ENCODE data around the gene USP36. TPM values are rescaled to one million over a fixed set of nuclear protein-coding genes. Genes with fewer than 3 reads are reported as not detected.
"Not testable (repeated sequence)": the region's sequence is repeated elsewhere in the genome, so short reads cannot be mapped to it uniquely, and the experiment has no call there.

Gene USP36
- 10 to 100 TPM; 71.2 to 74.3 TPM for total RNA-seq

DNA sequence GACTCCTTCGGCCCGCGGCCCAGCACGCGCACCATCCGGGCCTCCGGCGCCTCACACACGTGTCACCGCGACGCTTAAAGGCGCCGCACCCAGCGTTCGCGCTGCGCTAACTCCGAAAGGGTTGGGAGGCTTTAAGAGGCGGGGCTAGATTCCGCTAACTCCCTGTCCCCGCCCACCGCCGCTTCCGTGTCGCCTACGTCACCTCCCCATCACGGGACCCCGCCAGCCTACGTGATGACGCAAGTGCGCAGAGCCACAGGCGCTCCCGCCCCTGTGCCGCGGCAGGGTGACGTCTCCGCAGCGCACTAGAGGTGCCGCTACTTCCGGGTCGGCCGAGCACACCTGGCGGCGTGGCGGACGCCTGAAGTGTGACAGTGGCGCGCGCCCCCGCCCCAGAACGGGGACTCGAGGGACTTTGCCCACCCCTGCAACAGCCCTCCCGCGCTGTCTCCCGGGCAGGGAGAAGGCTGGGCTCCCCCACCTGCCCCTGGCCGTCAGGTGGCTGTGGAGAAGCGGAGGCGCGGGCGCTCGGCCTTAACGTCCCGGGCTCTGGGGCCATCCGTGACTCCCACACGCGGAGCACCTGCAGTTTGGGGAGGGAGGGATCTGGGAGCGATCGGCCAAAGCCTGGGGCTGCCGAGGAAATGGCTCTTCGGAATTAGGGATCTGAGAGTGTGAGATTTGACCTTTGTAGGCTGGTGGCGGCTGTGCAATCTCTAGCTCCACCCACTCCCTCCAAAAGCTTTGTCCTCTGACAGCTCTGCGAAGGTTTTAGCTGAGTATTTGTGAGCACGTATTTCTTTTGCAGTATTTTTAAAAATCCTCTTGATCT, at the start of gene USP36:
Gene USP36 (minus strand): TSS at position 35 of the 832 bp plus-strand sequence. CDS start 4,451 bp downstream, outside the sequence.
- Mint-ChIP-seq H3K27ac (peak within 1 kb of the TSS; percentile 89), H3K36me3 (peaks cover 27% of the 10 kb centered on the region), H3K9me3 (no peaks in the 10 kb centered on the region), H3K27me3 (no peaks in the 10 kb centered on the region), H3K4me3 (peak within 1 kb of the TSS; percentile 84), H3K4me1 (ENCODE audit: low read depth) (peaks cover 46% of the 10 kb centered on the region)
- ChIA-PET POLR2A (interaction anchor here (0.7 to 2.2 kb wide), 3 partner anchors 20 to 106 kb away, joined by 3 to 6 read pairs (median 3); no protein-coding TSS in a partner anchor), CTCF (interaction anchor here (0.6 to 3.4 kb wide), 4 partner anchors 25 to 344 kb away, joined by 3 to 13 read pairs (median 8); no protein-coding TSS in a partner anchor)
- DNase-seq: peak; percentile 100
- intact Hi-C loops (cut with micrococcal nuclease): loop anchor here (1.0 to 10.0 kb wide), 5 partner anchors 34 to 485 kb away; partner anchors contain the start of gene CYTH1

DNA sequence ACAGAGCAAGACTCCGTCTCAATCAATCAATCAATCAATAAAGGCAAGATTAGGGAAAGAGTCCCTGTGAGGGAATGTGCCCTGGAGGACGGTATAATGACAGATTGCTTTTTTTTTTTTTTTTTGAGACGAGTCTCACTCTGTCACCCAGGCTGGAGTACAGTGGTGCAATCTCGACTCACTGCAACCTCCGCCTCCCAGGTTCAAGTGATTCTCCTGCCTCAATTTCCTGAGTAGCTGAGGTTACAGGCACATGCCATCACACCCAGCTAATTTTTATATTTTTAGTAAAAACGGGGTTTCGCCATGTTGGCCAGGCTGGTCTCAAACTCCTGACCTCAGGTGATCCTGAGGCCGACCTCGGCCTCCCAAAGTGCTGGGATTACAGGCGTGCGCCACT, 49.5 kb upstream of the USP36 start:
- H3K27me3 Mint-ChIP-seq; H3K4me3 Mint-ChIP-seq; DNase-seq; POLR2A ChIA-PET; intact Hi-C loops (cut with micrococcal nuclease); H3K36me3 Mint-ChIP-seq; H3K9me3 Mint-ChIP-seq: not testable (repeated sequence)
- Mint-ChIP-seq H3K27ac (peak overlapping the region; percentile 35), H3K4me1 (ENCODE audit: low read depth) (peaks cover 31% of the 10 kb centered on the region)
- CTCF ChIA-PET: interaction anchor here (1.0 to 1.9 kb wide), 3 partner anchors 20 to 81 kb away, joined by 3 to 11 read pairs (median 6); no protein-coding TSS in a partner anchor

DNA sequence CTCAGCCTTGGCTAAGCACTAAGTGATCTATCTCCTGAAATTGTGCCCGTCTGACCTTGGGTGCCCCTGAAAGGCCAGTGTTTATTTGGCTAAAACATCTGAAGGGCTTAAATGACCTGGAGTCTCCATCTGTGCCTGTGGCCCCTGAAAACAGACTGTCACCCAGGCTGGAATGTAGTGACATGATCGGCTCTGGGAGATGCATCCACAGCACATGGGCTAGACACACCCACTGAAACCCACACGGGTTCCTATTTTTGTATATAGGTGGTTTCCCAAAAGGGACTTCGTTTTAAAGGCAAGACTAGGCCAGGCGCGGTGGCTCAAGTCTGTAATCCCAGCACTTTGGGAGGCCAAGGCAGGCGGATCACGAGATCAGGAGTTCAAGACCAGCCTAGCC, 48.9 kb upstream of the USP36 start:
- peak; percentile 54 for DNase-seq
- no peak overlapping the region for H3K4me3 Mint-ChIP-seq

DNA sequence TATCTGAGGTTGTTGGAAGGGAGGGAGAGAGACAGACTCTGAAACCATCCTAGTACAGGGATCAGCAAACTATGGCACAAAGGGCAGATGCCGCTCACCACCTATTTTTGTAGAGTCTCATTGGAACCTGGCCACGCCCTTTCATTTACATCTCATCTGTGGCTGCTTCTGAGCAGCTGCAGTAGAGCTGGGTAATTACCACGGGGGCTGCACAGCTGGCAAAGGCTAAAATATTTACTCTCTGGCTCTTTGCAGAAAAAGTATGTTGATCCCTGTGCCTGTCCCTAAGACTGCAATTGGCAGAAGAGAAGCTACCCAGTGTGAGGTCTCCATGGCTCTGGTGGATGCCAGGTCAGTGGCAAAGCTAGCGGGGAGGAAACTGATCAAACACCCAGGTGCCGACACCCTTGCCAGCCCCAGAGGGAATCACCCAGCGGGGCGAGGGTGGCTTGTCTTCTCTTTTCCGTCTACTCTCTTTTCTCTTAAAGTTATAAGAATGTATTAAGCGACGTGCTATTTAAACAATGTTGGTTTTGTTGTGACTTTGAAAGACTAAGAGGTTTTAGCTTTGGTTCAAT, 48.4 kb upstream of the USP36 start:
- POLR2A ChIA-PET: no interaction called here
- CTCF ChIA-PET: interaction anchor here (0.8 to 1.2 kb wide), 3 partner anchors 23 to 477 kb away, joined by 3 read pairs; no protein-coding TSS in a partner anchor
- Mint-ChIP-seq H3K9me3 (no peaks in the 10 kb centered on the region), H3K27ac (peak overlapping the region; percentile 55), H3K4me3 (no peak overlapping the region), H3K36me3 (no peaks in the 10 kb centered on the region), H3K4me1 (ENCODE audit: low read depth) (peaks cover 31% of the 10 kb centered on the region), H3K27me3 (peaks cover 3% of the 10 kb centered on the region)
- intact Hi-C loops (cut with micrococcal nuclease): loop anchor here (5.0 kb wide), 1 partner anchor 33 kb away; no protein-coding TSS in a partner anchor
- DNase-seq: no peak

More for the DNA sequence above, 48.9 kb upstream of the USP36 start:
- intact Hi-C loops (cut with micrococcal nuclease): loop anchor here (5.0 kb wide), 1 partner anchor 33 kb away; no protein-coding TSS in a partner anchor
- H3K4me1 Mint-ChIP-seq (ENCODE audit: low read depth): peaks cover 31% of the 10 kb centered on the region
- POLR2A ChIA-PET: no interaction called here
- H3K9me3 Mint-ChIP-seq: no peaks in the 10 kb centered on the region
- peaks cover 3% of the 10 kb centered on the region for H3K27me3 Mint-ChIP-seq
- CTCF ChIA-PET: interaction anchor here (0.8 to 0.9 kb wide), 2 partner anchors 24 to 477 kb away, joined by 3 read pairs; no protein-coding TSS in a partner anchor
- peak overlapping the region; percentile 55 for H3K27ac Mint-ChIP-seq
- H3K36me3 Mint-ChIP-seq: no peaks in the 10 kb centered on the region

DNA sequence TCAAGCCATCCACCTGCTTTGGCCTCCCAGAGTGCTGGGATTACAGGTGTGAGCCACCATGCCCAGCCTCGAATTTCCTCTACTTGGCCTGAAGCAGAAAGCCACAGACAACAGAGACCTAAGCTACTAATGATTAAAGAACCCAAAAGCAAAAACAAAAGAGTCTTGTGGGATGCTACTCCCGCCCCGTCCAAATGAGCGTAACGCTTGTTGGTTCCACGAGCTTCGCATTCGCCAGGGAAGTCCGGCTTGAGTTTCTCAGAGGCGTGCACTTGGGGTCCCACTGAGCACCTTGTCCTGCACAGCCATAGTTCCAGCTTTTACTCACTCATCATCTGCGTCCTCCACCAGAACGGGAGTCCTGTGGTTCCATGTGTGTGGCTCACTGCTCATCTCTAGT, 46.3 kb upstream of the USP36 start:
- CTCF ChIA-PET: interaction anchor here (1.3 kb wide), 1 partner anchor 21 kb away, joined by 4 read pairs; no protein-coding TSS in a partner anchor

DNA sequence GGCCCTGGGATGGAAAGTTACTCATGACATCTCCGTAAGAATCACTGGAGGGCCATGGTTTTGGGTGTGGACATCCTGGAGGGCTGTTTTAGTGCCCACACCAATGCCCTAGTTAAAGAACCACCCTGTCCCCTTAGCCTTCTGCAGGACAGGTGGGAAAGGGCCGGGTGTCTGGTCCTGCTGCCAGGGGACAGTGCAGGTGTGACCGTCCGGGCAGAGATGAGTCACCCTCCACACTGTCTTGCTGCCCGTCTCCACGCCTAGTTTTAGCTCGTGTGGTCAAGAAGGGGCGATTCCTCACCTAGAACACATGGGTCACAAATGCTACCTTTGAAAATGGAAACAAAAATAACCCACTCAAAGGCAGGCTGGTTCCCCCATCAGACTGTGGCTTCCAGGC, 45.3 kb upstream of the USP36 start:
- Mint-ChIP-seq H3K4me3 (no peak overlapping the region), H3K9me3 (no peaks in the 10 kb centered on the region), H3K27me3 (peaks cover 5% of the 10 kb centered on the region), H3K36me3 (no peaks in the 10 kb centered on the region), H3K4me1 (ENCODE audit: low read depth) (peaks cover 22% of the 10 kb centered on the region), H3K27ac (no peak overlapping the region)
- DNase-seq: no peak
- POLR2A ChIA-PET: no interaction called here
- CTCF ChIA-PET: no interaction called here
- intact Hi-C loops (cut with micrococcal nuclease): loop anchor here (5.0 kb wide), 1 partner anchor 36 kb away; no protein-coding TSS in a partner anchor

More for the DNA sequence above, 46.3 kb upstream of the USP36 start:
- intact Hi-C loops (cut with micrococcal nuclease): loop anchor here (5.0 kb wide), 1 partner anchor 35 kb away; no protein-coding TSS in a partner anchor
- no peak for DNase-seq
- Mint-ChIP-seq H3K27ac (no peak overlapping the region), H3K27me3 (peaks cover 5% of the 10 kb centered on the region), H3K4me3 (no peak overlapping the region), H3K36me3 (no peaks in the 10 kb centered on the region), H3K9me3 (no peaks in the 10 kb centered on the region), H3K4me1 (ENCODE audit: low read depth) (peaks cover 32% of the 10 kb centered on the region)
- POLR2A ChIA-PET: no interaction called here

DNA sequence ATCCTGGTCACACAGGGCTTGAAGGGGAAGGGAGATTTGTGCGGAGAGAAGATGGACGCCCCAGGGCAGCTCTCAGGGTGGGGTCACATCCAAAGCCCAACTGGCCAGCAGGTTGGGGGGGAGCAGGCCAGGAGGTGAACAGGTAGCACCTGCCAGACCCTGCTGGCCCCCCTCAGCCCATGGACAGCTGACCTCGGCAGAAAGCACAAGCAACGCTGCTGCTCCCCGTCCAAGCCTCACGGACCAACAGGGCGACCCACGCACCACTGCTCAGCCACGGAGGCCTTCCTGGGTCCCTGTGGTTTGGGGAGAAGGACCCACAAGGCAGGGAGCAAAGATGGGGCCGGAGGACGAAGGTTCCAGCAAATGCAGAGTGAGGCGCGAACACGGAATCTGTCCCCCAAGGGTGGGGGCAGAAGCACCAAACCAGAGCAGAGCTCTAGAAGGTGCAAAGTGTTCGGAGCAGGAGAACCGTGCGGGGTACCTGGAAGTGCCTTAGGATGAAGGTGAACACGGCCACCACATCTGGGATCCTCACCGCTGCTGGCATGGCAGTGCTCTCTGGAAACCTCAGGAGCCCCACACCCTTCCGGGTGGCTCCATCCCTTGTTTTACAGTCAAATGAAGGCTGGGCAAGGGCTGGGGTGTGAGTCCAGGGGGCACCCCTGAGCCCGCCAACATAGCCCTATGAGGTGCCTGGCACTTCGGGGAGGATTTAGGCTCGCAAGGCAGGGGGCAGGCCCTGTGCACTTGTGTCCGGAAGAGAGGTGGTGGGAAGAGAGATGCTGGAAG, 44.5 kb upstream of the USP36 start:
- CTCF ChIA-PET: no interaction called here
- intact Hi-C loops (cut with micrococcal nuclease): loop anchor here (5.0 kb wide), 1 partner anchor 37 kb away; no protein-coding TSS in a partner anchor

DNA sequence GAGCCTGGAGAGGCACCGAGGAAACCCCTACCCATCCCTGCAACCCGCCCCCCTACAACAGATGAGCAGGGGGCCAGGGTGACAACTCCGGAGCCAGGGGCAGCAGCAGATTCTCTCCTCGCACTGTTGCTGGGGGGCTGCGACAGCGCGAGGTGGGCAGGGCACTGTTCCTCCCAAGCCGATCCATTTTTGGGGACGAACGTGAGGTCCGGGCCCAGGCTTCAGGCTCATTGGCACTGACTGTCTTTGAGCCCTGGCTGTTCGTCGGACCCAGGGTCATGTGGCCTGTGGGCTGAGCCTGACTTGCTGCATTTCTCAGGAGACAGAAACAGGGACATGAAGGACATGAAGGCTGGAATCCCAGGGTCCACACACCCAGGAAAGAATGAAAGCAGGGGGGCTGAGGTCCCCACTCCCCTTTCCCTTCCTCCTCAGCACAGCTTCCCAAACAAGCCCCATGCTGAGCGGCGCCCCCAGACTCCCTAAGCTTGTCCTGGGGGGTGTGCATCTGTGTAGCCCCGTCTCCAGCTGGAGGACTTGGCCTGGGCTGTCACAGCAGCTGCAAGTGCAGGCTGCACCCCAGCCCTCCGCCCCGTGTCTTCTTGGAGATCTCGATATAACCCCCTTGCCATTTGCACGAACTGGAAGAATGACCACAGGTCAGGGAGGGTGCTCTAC, 43.7 kb upstream of the USP36 start:
- POLR2A ChIA-PET: no interaction called here
- H3K4me1 Mint-ChIP-seq (ENCODE audit: low read depth): peaks cover 18% of the 10 kb centered on the region
- no peak overlapping the region for H3K4me3 Mint-ChIP-seq

More for the DNA sequence above, 44.5 kb upstream of the USP36 start:
- Mint-ChIP-seq H3K36me3 (no peaks in the 10 kb centered on the region), H3K27me3 (peaks cover 6% of the 10 kb centered on the region), H3K9me3 (no peaks in the 10 kb centered on the region), H3K4me3 (no peak overlapping the region), H3K27ac (no peak overlapping the region), H3K4me1 (ENCODE audit: low read depth) (peaks cover 19% of the 10 kb centered on the region)
- POLR2A ChIA-PET: no interaction called here
- no peak for DNase-seq

DNA sequence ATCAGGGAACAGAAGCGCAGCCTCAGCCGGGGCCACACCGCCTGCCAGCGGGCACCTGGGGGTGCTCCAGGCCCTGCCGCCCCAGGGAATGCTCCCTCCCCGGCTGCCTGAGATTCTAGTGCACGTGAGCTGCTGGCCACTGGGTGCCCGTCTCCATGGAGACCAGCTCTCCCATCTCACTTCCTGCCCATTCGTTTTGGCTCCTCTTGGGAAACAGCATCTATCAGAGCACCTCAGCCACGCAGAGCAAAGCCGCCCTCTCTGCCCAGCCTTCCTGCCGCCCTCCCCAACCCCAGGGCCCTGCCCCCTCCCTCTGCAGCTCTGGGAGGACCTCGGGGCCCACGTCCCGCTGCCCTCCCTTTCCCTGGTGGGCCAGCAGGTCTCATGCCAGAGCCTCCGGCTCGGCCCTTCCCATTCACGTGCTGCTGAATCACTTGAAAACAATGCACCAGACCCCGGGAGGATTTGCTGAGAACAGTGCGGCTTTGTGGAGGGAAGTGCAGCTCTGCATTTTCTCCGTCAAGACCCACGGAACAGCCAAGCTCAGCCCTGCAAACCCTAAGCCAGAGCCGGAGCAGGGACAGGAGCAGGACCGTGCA, 43.0 kb upstream of the USP36 start:
- Mint-ChIP-seq H3K4me3 (no peak overlapping the region), H3K4me1 (ENCODE audit: low read depth) (peaks cover 16% of the 10 kb centered on the region)

More for the DNA sequence above, 43.7 kb upstream of the USP36 start:
- no peaks in the 10 kb centered on the region for H3K9me3 Mint-ChIP-seq
- intact Hi-C loops (cut with micrococcal nuclease): no loop called here
- no peak for DNase-seq
- no peaks in the 10 kb centered on the region for H3K36me3 Mint-ChIP-seq
- H3K27ac Mint-ChIP-seq: no peak overlapping the region
- peaks cover 6% of the 10 kb centered on the region for H3K27me3 Mint-ChIP-seq
- CTCF ChIA-PET: no interaction called here

DNA sequence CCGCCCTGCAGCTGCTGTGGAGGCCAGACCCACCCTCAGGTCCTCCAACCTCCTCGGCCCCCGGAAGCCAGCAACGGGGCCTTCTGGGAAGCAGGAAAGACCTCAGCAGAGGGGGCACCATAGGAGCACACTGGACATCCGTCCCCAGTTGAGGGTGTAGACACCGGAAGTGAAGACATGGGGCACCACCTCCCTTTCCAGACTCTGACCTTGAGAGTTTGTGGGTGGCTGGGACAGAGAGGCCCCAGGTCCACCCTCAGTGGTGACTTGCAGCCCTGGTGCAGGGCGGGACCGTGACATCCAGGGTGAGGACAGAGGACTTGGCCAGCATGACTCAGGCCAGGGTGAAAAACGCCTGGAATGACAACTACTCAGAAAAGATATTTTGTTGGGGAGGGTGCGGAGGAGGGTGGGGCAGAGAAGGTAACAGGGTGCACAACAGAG, 42.5 kb upstream of the USP36 start:
- CTCF ChIA-PET: no interaction called here
- intact Hi-C loops (cut with micrococcal nuclease): no loop called here
- DNase-seq: no peak
- H3K27me3 Mint-ChIP-seq: peaks cover 6% of the 10 kb centered on the region
- H3K9me3 Mint-ChIP-seq: no peaks in the 10 kb centered on the region
- H3K4me1 Mint-ChIP-seq (ENCODE audit: low read depth): peaks cover 15% of the 10 kb centered on the region
- no peaks in the 10 kb centered on the region for H3K36me3 Mint-ChIP-seq
- POLR2A ChIA-PET: no interaction called here
- H3K27ac Mint-ChIP-seq: no peak overlapping the region
- no peak overlapping the region for H3K4me3 Mint-ChIP-seq

More for the DNA sequence above, 43.0 kb upstream of the USP36 start:
- intact Hi-C loops (cut with micrococcal nuclease): no loop called here
- Mint-ChIP-seq H3K27me3 (peaks cover 7% of the 10 kb centered on the region), H3K36me3 (no peaks in the 10 kb centered on the region), H3K27ac (no peak overlapping the region), H3K9me3 (no peaks in the 10 kb centered on the region)
- DNase-seq: no peak
- ChIA-PET POLR2A (no interaction called here), CTCF (no interaction called here)

DNA sequence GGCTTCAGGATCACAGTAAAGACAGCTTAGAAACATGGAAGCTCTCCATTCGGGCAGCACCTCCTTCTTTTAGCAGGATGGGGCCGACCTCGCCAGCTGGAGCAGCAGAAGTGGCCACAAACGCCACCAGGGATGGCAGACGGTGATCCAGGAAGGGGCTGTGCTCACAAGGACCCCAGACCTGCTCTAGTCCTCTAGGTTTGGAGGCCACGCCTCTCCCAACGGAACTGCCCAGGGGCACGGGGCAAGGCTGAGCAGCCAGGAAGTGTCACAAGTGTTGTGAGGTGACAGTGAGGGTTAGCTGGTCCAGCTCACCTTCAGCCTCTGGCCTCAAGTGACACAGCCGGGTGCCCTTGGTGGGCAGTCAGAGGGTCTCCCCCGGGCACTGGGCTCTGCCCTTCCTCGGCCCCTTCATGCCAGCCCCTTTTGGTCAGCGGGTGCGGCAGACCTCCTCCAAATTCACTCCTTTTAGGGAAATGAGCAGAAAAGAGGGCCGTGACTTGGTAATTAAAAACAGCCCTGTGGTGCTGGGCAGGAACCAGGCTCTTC, 42.0 kb upstream of the USP36 start:
- CTCF ChIA-PET: interaction anchor here (1.0 to 1.5 kb wide), 2 partner anchors 16 to 18 kb away, joined by 3 read pairs; no protein-coding TSS in a partner anchor
- Mint-ChIP-seq H3K27me3 (peaks cover 6% of the 10 kb centered on the region), H3K9me3 (no peaks in the 10 kb centered on the region), H3K4me1 (ENCODE audit: low read depth) (peaks cover 15% of the 10 kb centered on the region), H3K4me3 (no peak overlapping the region), H3K27ac (no peak overlapping the region), H3K36me3 (no peaks in the 10 kb centered on the region)
- intact Hi-C loops (cut with micrococcal nuclease): no loop called here
- POLR2A ChIA-PET: no interaction called here
- no peak for DNase-seq
